HCT116 (cell line): ENCODE data around the gene PTGER4. TPM values are rescaled to one million over a fixed set of nuclear protein-coding genes. Genes with fewer than 3 reads are reported as not detected.

Source experiments
- ATAC-seq: fragments of 200-7000 bp; cut with Tn5 transposase; 2 replicates; pipeline ENCODE4 v1.9.1; 2020; ENCODE audit warnings: mild to moderate bottlenecking, moderate library complexity
- BruUV-seq: library from RNA; stranded (reverse); fragments of 400-500 nt; replicated peaks from 2 replicates; lab custom pipeline; 2021; lab: Mats Ljungman, UMichigan
- CTCF ChIA-PET: fragments of 300-600 bp; sonication (Branson Sonifier 250); formaldehyde crosslinking; loops from one replicate; lab custom pipeline; 2021; ENCODE audit warnings: antibody characterized with exemption; lab: Charles Lee
- POLR2A ChIA-PET: fragments of 300-600, 350-600 bp; sonication (Branson Sonifier 250); formaldehyde crosslinking; loops from one replicate; lab custom pipeline; 2021; ENCODE audit warnings: antibody characterized with exemption; lab: Charles Lee
- RAD21 ChIA-PET, 2 experiments: fragments of 300-600 bp; sonication (Branson Sonifier 250); formaldehyde crosslinking; loops; one replicate each; lab custom pipeline; 2023; ENCODE audit warnings: low total read pairs in 2 of 2; ENCODE audit not compliant: uncharacterized antibody in 2 of 2, unreplicated experiment in 2 of 2, low non-redundant PET in 1 of 2; lab: Charles Lee
- DNase-seq: peaks from one replicate; pipeline ENCODE4 v3.0.0-alpha.2; 2010; ENCODE audit warnings: low read depth, low spot score
- H2AFZ ChIP-seq: fragments of 200-600 bp; shearing (Covaris generic), sonication (generic); 2 replicates; pipeline ENCODE4 v1.6.1; 2017; ENCODE audit warnings: low read depth, mixed run types, mixed read lengths, antibody characterized with exemption, low read length; ENCODE audit not compliant: poor library complexity, severe bottlenecking
- H3K27ac ChIP-seq: 2 replicates; pipeline ENCODE4 v1.5.1; 2012; ENCODE audit warnings: low read depth, low read length
- H3K27me3 ChIP-seq: fragments of 200-600 bp; sonication (generic); 2 replicates; pipeline ENCODE4 v1.6.1; 2016; ENCODE audit warnings: mixed run types, low read length, mixed read lengths; ENCODE audit not compliant: insufficient read depth
- H3K36me3 ChIP-seq, 2 experiments: fragments of 200-500 bp in 1 of 2; fragments of 200-600 bp in 1 of 2; sonication (Bioruptor generic) in 1 of 2; sonication (generic) in 1 of 2; 2 replicates each; pipeline versions ENCODE4 v1.5.1 to v1.6.1; 2014 to 2016; ENCODE audit warnings: low read length in 2 of 2, inconsistent platforms in 1 of 2, mixed read lengths in 1 of 2, mixed run types in 1 of 2; ENCODE audit not compliant: insufficient read depth in 2 of 2, control insufficient read depth in 1 of 2
- H3K4me1 ChIP-seq, 2 experiments: fragments of 200-600 bp in 1 of 2; sonication (generic) in 1 of 2; 2 replicates each; pipeline versions ENCODE4 v1.5.1 to v1.6.1; 2012 to 2017; ENCODE audit warnings: low read length in 2 of 2, inconsistent platforms in 1 of 2, mild to moderate bottlenecking in 1 of 2, mixed read lengths in 1 of 2, mixed run types in 1 of 2, moderate library complexity in 1 of 2; ENCODE audit not compliant: insufficient read depth in 2 of 2, control insufficient read depth in 1 of 2
- H3K4me2 ChIP-seq: fragments of 200-600 bp; sonication (generic); 2 replicates; pipeline ENCODE4 v1.6.1; 2017; ENCODE audit warnings: mixed run types, low read length, mixed read lengths
- H3K4me3 ChIP-seq, 2 experiments: fragments of 200-600 bp in 1 of 2; sonication (generic) in 1 of 2; replicated peaks in 1 of 2; 2 replicates each; pipeline ENCODE4 v1.5.1; 2011 to 2016; ENCODE audit warnings: low read length in 2 of 2, control low read depth in 1 of 2, low read depth in 1 of 2, mild to moderate bottlenecking in 1 of 2, mixed read lengths in 1 of 2, mixed run types in 1 of 2
- H3K79me2 ChIP-seq: fragments of 200-600 bp; sonication (generic); 2 replicates; pipeline ENCODE4 v1.6.1; 2017; ENCODE audit warnings: mild to moderate bottlenecking, mixed run types, low read length, moderate library complexity, mixed read lengths; ENCODE audit not compliant: insufficient read depth
- H3K9ac ChIP-seq: fragments of 200-600 bp; sonication (generic); 2 replicates; pipeline ENCODE4 v1.6.1; 2016; ENCODE audit warnings: low read length, mixed read lengths
- H3K9me2 ChIP-seq: fragments of 200-600 bp; sonication (generic), shearing (Covaris generic); 2 replicates; pipeline ENCODE4 v1.6.1; 2017; ENCODE audit warnings: mixed run types, mild to moderate bottlenecking, moderate library complexity; ENCODE audit not compliant: insufficient read depth
- H3K9me3 ChIP-seq, 2 experiments: fragments of 200-500 bp in 1 of 2; fragments of 200-600 bp in 1 of 2; sonication (Bioruptor generic) in 1 of 2; sonication (generic) in 1 of 2; 2 replicates each; pipeline ENCODE4 v1.6.1; 2014 to 2017; ENCODE audit warnings: low read length in 2 of 2, mixed read lengths in 2 of 2, inconsistent platforms in 1 of 2, low read depth in 1 of 2, mild to moderate bottlenecking in 1 of 2, mixed run types in 1 of 2, moderate library complexity in 1 of 2; ENCODE audit not compliant: control insufficient read depth in 1 of 2, insufficient read depth in 1 of 2
- H4K20me1 ChIP-seq: fragments of 200-600 bp; sonication (generic), shearing (Covaris generic); 2 replicates; pipeline ENCODE4 v1.6.1; 2017; ENCODE audit warnings: mixed run types, mild to moderate bottlenecking, moderate library complexity; ENCODE audit not compliant: insufficient read depth
- CBX3 ChIP-seq: IDR thresholded peaks from 2 replicates; pipeline ENCODE4 v1.6.1; 2012; ENCODE audit warnings: low read depth
- EGR1 ChIP-seq: IDR thresholded peaks from 2 replicates; pipeline ENCODE4 v1.6.1; 2012; ENCODE audit warnings: low read depth
- ELF1 ChIP-seq: IDR thresholded peaks from 2 replicates; pipeline ENCODE4 v1.6.1; 2012; ENCODE audit warnings: low read depth, borderline replicate concordance
- EZH2phosphoT487 ChIP-seq: fragments of 200-600 bp; IDR thresholded peaks from 2 replicates; pipeline ENCODE4 v1.6.1; 2018; ENCODE audit warnings: antibody characterized with exemption, borderline replicate concordance
- FOSL1 ChIP-seq: IDR thresholded peaks from 2 replicates; pipeline ENCODE4 v1.6.1; 2012; ENCODE audit warnings: low read depth
- JUND ChIP-seq: IDR thresholded peaks from 2 replicates; pipeline ENCODE4 v1.6.1; 2012
- POLR2AphosphoS5 ChIP-seq: IDR thresholded peaks from 2 replicates; pipeline ENCODE4 v1.6.1; 2011; ENCODE audit warnings: mild to moderate bottlenecking, low read depth, low read length, moderate library complexity
- RAD21 ChIP-seq: IDR thresholded peaks from 2 replicates; pipeline ENCODE4 v1.6.1; 2012; ENCODE audit warnings: low read depth, mild to moderate bottlenecking
- SIN3A ChIP-seq: IDR thresholded peaks from 2 replicates; pipeline ENCODE4 v1.6.1; 2012; ENCODE audit warnings: low read depth
- SRF ChIP-seq: IDR thresholded peaks from 2 replicates; pipeline ENCODE4 v1.6.1; 2012; ENCODE audit warnings: low read depth
- TCF7L2 ChIP-seq: IDR thresholded peaks from 2 replicates; pipeline ENCODE4 v1.7.0; 2011; ENCODE audit warnings: borderline replicate concordance, inconsistent platforms; ENCODE audit not compliant: insufficient read depth, insufficient read length; ENCODE audit errors: extremely low read depth
- YY1 ChIP-seq: IDR thresholded peaks from 2 replicates; pipeline ENCODE4 v1.6.1; 2011; ENCODE audit warnings: low read length, low read depth, moderate library complexity, mild to moderate bottlenecking; ENCODE audit not compliant: insufficient replicate concordance; ENCODE audit errors: extremely low read depth
- ZBTB33 ChIP-seq: IDR thresholded peaks from 2 replicates; pipeline ENCODE4 v1.6.1; 2011; ENCODE audit warnings: mild to moderate bottlenecking, low read length, moderate library complexity; ENCODE audit not compliant: insufficient replicate concordance; ENCODE audit errors: extremely low read depth
- intact Hi-C: fragments of 100-400 bp; cut with micrococcal nuclease; formaldehyde crosslinking; loops from 2 replicates; pipeline ENCODE4 v1.10.0; 2022
- total RNA-seq: library from RNA; stranded (reverse); gene quantifications from one replicate; pipeline ENCODE4 v1.2.1, GENCODE V29; 2021; ENCODE audit not compliant: unreplicated experiment

PTGER4 gene
- total RNA-seq, 1 experiment from 2014 or later: 3.0 TPM

- no TSS peak for BruUV-seq
- ATAC-seq (no peak), DNase-seq (no peak)
- no peaks in the 10 kb centered on the region for H3K9me3 ChIP-seq
- CTCF ChIA-PET: no interaction called here
- no peak overlapping the region for H3K4me3 ChIP-seq
- no peaks in the 10 kb centered on the region for H3K27me3 ChIP-seq
- no peak overlapping the region for H3K27ac ChIP-seq
- no peak overlapping the region for H3K9ac ChIP-seq
- RAD21 ChIA-PET: no interaction called here
- POLR2A ChIA-PET: no interaction called here
- H3K4me2 ChIP-seq: no peak overlapping the region
- no peaks in the 10 kb centered on the region for H3K9me2 ChIP-seq
- TF ChIP-seq POLR2AphosphoS5 (no peak), CBX3 (no peak), SIN3A (no peak), EZH2phosphoT487 (no peak), TCF7L2 (no peak), ELF1 (no peak), EGR1 (no peak), YY1 (no peak), SRF (no peak), ZBTB33 (no peak), JUND (no peak), FOSL1 (no peak), RAD21 (no peak)
- H2AFZ ChIP-seq: no peak overlapping the region
- no peaks in the 10 kb centered on the region for H3K36me3 ChIP-seq
- H4K20me1 ChIP-seq: no peaks in the 10 kb centered on the region
- intact Hi-C loops: no loop called here
- H3K4me1 ChIP-seq: peaks cover 2 to 20% of the 10 kb centered on the region in 2 experiments; a peak in 3 of 4 replicates
- no peaks in the 10 kb centered on the region for H3K79me2 ChIP-seq
Measured at GRCh38 chr5:40683305-40683704, 3.6 kb downstream of the PTGER4 start.
